Measurements from ENCODE around the gene IL37. TPM values are rescaled to one million over a fixed set of nuclear protein-coding genes. Genes with fewer than 3 reads are reported as not detected.

Gene IL37
- total RNA-seq, 1 experiment from 2014 or later = 2.6 TPM

Other genes with a start within 250 kb of the IL37 start
- 0.04 TPM in 1 of 2 replicates, not detected in the other for gene NT5DC4, start 190.1 kb upstream of the IL37 start, total RNA-seq (2014; rRNA removed)
- gene CKAP2L, start 146.6 kb upstream of the IL37 start, total RNA-seq (2014; rRNA removed) = 16.0 and 20.7 TPM in 2 replicates
- gene IL1A, start 126.7 kb upstream of the IL37 start, total RNA-seq (2014; rRNA removed) = 0.11 TPM in 1 of 2 replicates, not detected in the other
- gene IL1B, start 74.4 kb upstream of the IL37 start, total RNA-seq (2014; rRNA removed) = 48.4 and 67.5 TPM in 2 replicates
- gene IL36G, start 66.8 kb downstream of the IL37 start, total RNA-seq (2014; rRNA removed) = 0.62 TPM in 1 of 2 replicates, not detected in the other
- gene IL36A, start 94.3 kb downstream of the IL37 start, total RNA-seq (2014; rRNA removed) = not detected in 2 replicates
- not detected in 2 replicates for gene IL36B, start 141.7 kb downstream of the IL37 start, total RNA-seq (2014; rRNA removed)
- gene IL36RN, start 148.0 kb downstream of the IL37 start, total RNA-seq (2014; rRNA removed) = 0.36 TPM in 1 of 2 replicates, not detected in the other
- gene IL1F10, start 156.8 kb downstream of the IL37 start, total RNA-seq (2014; rRNA removed) = not detected in 2 replicates
- 1.3 and 8.2 TPM in 2 replicates for gene IL1RN, start 216.4 kb downstream of the IL37 start, total RNA-seq (2014; rRNA removed)

All from PC-3 (cell line).